ENCODE results near the gene RNF157.

RNF157 gene

GRCh38 chr17:76240461-76241203 lies at the start of gene RNF157:
TSS of gene RNF157 (minus strand) at chr17:76240493. CDS start at chr17:76240240, 253 bp downstream.
- peak; percentile 52 to 55 for DNase-seq (ENCODE audit: low read depth in 1 of 2, low spot score in 1 of 2)

DNA sequence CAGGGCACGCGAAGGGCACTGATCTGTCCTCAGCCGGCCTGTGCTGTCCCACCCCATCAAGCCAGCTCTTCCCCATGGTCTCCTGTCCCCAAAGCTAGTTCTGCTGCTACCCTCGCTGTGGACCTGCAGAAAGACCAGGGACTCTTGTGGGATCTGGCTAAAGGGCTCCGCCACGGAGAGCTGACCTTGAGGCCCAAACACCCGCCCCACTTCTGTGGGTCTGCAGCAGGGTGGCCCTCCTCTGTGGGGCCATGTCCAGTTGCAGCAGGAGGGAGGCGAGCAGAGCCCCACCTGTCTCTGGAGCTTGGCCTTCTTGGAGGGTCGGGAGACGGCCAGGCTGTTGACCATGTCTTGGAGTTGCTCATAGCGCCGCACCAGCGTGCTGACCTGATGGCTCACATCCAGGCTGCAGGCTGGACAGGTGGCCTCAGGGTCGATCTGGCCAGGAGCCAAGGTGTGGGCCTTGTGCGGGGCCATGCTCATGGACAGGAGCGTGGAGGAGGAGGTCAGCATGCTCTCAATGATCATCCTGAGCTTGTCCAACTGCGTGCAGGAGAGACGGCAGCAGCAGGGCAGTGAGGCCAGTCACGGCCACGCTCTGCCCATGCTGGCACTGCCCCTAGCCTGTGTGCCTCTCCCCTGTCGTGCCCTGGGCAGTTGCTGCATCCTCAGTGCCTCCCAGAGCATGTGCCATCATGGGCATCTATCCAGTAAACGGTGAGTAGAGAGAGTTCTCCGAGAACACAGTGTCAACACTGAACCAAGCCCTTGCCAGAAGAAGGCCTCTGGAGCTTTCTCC lies 41.5 kb upstream of the RNF157 start:
- no peak for DNase-seq (ENCODE audit: low read depth in 1 of 2, low spot score in 1 of 2)

DNA sequence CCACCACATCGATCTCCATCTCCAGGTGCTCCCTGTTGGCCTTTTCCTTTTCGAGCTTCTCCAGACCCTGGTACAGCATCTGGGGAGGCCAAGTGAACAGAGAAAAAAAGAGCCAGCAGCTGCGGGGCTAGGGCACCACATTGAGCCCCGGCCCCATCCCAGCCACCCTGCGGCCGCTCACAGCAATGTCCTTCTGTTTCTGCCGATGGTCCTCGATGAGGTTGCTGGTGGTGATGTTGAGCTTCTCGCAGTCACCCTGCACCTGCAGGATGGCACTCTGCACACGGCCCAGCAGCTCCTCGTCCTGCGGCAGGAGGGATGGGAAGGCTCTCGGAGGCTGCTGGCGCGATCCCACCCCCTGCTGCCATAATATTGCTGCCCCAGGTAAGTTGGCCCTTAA lies 40.4 kb upstream of the RNF157 start:
- no peak for DNase-seq (ENCODE audit: low read depth in 1 of 2, low spot score in 1 of 2)

DNA sequence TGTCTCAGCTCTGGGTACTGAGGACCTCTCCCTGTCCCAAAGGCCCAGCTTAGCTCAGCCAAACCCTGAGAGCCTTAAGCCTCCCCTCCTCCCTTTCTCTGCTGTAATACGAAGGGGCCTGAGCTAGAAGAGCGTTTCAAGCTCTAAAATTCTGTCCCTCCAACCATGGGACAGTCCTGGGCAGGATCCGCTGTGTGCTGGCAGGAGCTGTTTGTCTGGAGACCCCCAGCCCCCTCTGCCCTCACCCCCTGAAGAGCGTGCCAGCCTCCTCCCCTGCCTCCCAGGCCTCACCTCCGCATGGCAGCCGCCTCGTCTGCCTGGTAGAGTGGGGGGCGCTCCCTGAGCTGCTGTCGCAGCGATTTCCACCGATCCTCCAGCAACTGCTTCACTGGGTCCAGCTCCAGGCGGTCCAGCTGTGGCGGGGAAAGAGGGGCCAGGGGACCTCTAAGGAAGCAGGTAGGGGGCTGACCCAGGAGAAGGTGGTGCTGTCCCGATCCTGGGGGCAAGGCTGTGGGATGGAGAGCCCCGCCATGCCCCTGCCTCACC lies 39.5 kb upstream of the RNF157 start:
- DNase-seq (ENCODE audit: low read depth in 1 of 2, low spot score in 1 of 2): no peak

- DNase-seq (ENCODE audit: low read depth in 1 of 2, low spot score in 1 of 2): peak; percentile 69 to 84
These were observed 38.9 kb upstream of the RNF157 start for GRCh38 chr17:76278952-76279741.

GRCh38 chr17:76278268-76278908 lies 38.1 kb upstream of the RNF157 start:
- DNase-seq (ENCODE audit: low read depth in 1 of 2, low spot score in 1 of 2): no peak

DNA sequence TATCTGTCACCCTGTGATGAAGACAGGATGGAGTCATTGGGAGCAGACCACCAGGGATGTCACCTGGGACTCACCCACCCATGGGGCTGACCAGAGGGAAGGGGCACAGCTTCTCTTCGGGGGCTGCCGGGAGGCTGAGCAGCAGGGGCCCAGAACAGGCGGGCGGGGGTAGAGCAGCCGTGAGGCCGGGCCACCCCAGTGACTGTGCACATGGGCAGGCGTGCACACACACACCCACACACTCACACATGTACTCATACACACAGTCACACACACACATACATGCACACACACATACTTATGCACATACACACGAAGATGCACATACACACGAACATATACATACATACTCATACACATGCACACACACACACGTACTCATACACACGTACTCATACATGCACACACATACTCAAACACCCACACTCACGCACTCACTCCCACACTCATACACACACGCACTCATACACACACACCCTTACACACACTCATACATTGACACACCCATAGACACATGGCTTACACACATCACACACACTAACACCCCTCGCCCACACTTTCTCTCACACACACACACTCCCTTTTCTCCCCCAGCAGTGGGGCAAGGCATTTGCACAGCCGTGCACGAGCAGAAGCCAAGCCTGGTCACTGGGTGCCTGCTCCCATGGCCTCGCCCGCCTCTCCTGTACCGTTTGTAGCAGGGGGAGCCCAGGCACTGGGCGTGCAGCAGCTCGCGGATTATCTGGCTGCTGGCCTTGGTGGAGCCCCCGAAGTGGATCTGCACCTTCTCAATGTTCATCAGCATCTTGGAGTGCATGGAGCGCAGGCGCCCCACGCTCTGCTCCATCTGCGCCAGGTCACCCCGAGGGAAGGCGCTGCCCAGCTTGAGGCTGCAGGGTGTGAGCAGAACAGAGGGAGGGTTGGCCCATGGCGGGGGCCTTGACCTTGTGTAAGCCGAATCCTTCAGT lies 37.3 kb upstream of the RNF157 start:
- no peak for DNase-seq (ENCODE audit: low read depth in 1 of 2, low spot score in 1 of 2)

- no peak for DNase-seq (ENCODE audit: low read depth in 1 of 2, low spot score in 1 of 2)
These were observed 36.4 kb upstream of the RNF157 start for GRCh38 chr17:76276461-76277299.

DNA sequence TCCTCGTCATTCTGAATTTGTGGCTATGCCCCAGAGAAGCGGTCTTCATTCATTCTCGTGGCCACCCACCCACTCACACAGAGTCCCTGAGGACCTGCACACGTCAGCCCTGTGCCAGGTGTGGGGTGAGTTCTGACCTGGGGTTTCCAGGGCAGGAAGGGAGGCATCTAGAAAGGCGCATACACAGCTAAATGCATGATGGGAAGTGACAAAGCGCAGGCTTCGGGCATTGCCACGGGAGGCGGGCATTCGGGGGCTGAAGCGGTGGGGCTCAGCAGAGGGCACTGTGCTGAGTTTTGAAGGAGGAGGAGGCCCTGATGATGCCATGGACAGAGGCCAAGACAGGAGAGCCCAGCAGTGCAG lies 35.8 kb upstream of the RNF157 start:
- DNase-seq (ENCODE audit: low read depth in 1 of 2, low spot score in 1 of 2): no peak

DNA sequence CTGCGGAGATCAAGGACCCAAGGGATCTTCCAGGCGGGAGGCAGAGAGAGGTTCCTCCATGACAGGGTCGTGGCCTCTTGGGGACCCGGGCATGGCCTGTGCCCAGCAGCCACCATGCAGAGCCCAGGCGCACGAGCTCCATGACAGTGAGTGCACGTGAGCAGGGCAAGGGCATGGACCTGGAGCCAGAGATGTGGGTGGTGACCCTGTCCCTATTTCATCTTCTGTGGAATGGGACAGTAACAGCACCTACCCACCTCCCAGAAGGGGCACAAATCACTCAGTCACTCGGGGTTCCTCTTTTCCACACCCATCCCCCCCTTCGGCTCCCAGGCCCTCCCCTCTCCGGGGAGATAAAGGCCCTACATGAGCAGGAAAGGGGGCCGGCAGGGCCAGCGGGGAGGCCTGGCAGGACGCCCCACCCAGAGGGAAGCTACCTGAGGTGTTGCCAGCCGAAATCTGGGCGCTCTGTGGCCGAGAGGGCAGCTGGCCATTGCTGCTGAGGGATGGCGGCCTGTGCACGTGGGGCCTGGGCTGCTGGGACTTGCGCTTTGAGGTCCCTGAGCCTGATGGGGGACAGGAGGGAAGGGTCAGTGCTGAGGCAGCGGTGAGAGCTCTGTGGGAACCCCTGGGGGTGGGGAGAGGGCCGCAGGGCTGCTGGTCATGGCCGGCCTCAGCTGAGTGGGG lies 35.2 kb upstream of the RNF157 start:
- no peak for DNase-seq (ENCODE audit: low read depth in 1 of 2, low spot score in 1 of 2)

DNA sequence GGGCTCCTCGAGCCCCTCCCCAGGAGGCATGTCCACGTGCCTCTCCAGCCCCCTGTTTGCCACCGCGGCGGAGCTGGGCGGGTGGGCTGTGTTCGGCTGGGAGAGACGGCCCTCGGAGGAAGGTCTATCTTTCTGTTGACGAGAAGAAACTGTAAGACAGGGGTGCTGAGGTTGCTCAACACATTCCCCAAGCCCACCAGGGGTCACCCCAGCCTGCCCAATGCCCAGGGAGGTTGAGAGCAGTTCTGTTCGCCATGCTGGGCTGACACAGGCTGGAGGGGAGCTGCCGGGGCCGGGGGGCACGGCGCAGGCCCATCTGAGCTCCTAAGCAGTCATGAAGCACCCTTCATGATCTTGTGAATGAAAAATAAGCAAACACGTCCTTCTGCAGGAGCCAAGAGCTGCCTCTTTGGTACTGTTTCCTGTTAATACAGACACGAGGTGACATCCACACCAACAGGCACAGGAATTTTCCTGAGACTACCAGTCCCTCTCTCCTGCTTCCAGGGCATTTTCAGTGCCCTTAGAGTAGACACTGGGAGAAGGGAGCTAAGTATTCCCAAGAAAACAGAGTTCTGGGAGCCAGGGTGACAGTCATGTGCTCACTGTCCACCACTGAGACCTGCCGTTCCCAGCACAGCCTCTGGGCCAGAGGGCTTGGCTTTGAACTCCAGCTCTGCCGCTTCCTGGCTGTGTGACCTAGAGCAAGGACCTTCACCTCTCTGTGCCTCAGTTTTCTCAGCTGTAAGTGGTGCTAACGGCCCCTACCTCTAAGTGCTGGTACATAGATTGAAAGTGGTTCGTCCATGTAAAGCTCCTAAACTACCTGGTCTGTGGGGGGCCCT lies 34.0 kb upstream of the RNF157 start:
- no peak for DNase-seq (ENCODE audit: low read depth in 1 of 2, low spot score in 1 of 2)

DNA sequence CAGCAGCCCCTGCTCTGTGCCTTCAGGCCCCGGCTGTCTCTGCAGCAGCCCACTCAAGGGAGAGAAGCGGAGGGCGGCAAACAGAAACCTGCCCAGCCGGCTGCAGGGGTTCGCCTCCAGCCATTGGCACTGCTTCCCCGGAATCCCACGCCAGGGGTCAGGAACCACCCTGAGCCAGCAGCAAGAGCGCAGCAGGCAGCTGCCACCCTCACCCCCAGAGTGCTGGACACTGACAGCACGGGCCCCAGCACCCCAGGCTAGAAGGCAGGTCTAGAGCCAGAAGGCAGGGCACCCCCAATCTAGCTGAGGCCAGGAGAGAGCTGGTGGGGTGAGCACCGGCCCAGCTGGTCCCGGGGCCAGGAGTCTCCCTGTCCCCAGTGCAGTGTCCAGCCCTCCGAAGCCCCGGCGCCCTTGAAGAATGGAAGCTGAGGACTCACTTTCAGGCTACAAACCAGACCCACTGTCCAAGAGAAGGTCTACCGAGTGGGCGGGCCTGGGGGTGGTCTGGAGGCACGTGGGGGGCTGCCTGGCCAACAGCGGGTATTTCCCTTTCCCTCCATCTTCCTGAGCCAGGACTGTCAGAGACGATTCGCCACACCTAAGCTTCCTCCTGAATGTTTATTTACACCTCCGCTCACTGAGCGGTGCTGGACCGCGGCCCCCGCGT lies 33.3 kb upstream of the RNF157 start:
- DNase-seq (ENCODE audit: low read depth in 1 of 2, low spot score in 1 of 2): no peak

- DNase-seq (ENCODE audit: low read depth in 1 of 2, low spot score in 1 of 2): no peak
These were observed 32.5 kb upstream of the RNF157 start for GRCh38 chr17:76272541-76273444.

DNA sequence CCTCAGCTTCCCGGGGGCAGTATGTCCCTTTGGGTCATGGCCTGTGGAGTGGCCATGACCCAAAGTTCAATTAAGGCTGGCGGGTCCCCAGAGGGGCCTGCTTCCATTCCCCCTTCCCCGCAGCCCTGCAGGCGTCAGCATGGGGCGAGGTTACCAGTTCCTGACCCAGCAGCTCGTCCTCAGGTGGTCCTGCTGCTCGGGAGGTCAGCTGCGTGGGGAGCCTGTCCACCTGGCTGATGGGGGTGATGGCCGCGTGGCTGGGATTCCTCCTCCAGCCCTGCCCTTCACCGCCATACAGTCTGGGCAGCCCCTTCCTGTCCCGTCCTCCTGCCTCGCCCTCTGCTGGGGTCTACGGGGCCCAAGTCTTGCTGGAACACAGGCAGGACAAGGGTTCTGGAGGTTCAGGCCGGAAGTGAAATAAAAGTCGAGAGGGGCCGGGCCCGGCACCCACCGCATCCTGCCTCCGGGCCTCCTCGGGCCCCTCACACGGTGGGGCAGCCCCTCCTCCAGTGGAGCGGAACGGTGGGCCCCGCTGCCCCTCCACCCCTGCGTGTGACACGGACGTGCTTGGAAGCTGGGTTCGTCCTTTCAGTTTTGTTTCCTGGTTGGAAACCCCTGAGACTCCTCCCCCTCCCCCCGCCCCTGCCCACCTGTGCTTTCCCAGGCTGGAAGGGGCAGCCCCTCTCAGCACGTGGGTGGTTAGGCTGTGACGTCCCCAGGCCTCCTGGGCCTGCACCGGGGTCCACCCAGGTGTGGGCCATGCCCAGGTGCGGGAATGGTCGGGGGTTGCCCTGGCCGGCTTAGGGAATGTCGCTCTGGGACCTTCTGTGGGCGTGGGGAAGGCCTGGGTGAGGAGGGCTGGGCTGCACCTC lies 31.6 kb upstream of the RNF157 start:
- DNase-seq (ENCODE audit: low read depth in 1 of 2, low spot score in 1 of 2): peak; percentile 41 to 76

All from stimulated activated CD4-positive, alpha-beta T cell treated with anti-CD3 and anti-CD28 coated beads, Interleukin-15, amount 100 ng/mL, for 1 hour (primary cell).